NCI-H2227 (cell line): ENCODE data around the gene GK2.

Experiments
- DNase-seq: peaks from one replicate; lab custom pipeline; 2025; ENCODE audit not compliant: unreplicated experiment; lab: John Stamatoyannopoulos, UW

Gene GK2

GRCh38 chr4:79390890-79391289 is 17.1 kb downstream of the GK2 start:
- DNase-seq: no peak

GRCh38 chr4:79385641-79386040 is 22.4 kb downstream of the GK2 start:
- DNase-seq: no peak

DNA sequence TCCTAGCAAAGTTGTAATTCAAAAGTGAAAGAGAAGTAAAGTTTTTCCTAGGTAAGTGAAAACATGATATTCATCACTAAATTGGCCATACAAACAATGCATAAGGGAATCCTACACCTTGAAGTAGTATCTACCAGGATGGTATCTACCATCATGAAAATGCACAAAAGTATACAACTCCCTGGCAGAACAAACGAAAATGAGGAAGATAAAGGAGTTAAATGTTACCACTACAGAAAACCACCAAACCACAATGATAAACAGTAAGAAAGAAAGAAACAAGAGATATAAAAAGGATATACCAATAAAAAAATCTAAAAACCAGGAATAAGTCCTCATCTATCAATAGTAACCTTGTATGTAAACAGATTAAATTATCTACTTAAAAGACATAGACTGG is 26.9 kb downstream of the GK2 start:
- no peak for DNase-seq

DNA sequence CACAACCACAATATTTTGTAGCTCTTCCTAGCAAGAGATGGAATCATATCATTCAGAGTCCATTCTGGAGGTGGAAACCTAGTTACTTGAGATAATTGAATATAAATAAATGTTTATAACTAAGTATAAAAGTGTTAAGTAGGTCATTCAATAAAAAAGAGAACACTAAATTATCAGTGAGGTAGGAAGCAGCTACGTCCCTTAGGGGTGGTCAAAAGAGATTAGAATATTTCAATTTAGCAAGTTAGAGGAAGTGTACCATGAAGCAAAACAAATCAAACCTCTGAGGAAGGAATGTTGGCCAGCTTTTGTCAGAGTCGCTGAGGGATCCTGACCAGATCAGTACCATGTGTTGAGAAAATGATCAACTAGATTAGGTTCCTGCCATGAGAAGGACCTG is 38.0 kb downstream of the GK2 start:
- no peak for DNase-seq

DNA sequence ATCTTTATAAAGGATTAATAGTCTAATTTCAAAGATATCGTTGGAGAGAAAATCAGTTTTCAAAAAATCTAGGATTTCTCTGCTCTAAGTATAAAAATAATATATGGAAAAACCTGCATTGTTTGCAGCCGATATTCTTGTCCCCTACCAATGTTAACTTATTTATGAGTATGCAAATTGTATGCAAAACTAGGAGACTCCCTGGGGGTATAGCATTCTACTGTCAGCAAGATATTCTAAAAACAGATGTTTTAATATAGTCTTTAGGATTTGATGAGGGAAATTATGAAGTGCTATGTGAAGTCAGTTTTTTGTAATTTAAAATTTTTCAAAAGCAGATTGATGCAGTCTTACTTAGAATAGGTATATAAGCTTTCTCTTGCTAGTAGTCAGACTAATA is 40.9 kb downstream of the GK2 start:
- no peak for DNase-seq

GRCh38 chr4:79366422-79366821 is 41.6 kb downstream of the GK2 start:
- DNase-seq: no peak

DNA sequence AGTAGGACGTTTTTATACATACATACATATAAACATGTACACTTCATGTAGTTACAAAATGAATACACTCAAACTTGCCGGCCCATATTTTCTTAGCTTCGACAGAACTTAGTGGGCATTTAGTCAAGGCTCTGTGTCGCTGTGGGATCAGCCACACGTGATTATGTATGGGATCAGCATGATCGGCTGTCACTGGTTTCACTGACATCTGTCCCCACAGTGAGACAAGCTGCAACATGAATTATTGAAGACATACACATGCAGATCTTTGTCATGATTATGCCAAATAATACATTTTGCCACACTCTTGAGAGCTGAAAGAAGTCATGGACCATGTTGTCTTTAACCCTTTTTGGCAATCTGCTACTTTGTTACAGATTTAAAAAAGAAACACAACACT is 44.0 kb downstream of the GK2 start:
- no peak for DNase-seq

- DNase-seq: no peak
These were observed 45.4 kb downstream of the GK2 start for GRCh38 chr4:79362626-79363025.

- DNase-seq: no peak
These were observed 48.0 kb downstream of the GK2 start for GRCh38 chr4:79360006-79360405.

GRCh38 chr4:79358438-79358837 is 49.6 kb downstream of the GK2 start:
- no peak for DNase-seq

GRCh38 chr4:79357365-79357764 is 50.7 kb downstream of the GK2 start:
- peak; percentile 6 for DNase-seq
